Measurements from ENCODE around the gene IL25.
A peak's percentile ranks its signal among the peaks of the same experiment; 100 is the strongest.
"Not testable (repeated sequence)": the region's sequence is repeated elsewhere in the genome, so short reads cannot be mapped to it uniquely, and the experiment has no call there.

IL25 gene

DNA sequence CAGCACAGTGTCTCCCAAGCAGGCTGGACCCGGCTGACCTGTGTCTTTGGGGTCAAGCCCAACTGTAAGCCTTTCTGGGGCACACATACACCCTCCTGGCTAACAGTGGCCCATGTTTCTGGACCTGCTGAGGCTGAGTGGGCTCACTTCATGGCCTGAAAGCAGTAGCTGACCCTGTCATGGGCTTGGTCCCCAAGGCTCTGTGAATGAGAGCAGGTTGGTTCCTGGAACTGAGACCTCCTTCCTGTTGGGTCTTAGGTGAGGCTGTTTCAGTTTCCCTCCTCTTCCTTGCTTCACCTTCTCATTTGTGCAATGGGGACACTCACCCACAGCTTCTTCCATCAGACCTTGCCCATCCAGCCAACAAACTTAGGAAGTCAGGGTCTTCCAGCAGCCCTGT lies 744 bp upstream of the IL25 start:
- no peak for DNase-seq (ENCODE audit: low read depth in 2 of 3, low spot score in 2 of 3)

DNA sequence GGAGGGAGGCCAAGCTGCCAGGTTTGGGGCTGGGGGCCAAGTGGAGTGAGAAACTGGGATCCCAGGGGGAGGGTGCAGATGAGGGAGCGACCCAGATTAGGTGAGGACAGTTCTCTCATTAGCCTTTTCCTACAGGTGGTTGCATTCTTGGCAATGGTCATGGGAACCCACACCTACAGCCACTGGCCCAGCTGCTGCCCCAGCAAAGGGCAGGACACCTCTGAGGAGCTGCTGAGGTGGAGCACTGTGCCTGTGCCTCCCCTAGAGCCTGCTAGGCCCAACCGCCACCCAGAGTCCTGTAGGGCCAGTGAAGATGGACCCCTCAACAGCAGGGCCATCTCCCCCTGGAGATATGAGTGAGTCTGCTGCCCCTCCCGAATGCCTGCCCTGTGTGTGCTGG lies 432 bp downstream of the IL25 start:
- no peak for DNase-seq (ENCODE audit: low read depth in 2 of 3, low spot score in 2 of 3)

DNA sequence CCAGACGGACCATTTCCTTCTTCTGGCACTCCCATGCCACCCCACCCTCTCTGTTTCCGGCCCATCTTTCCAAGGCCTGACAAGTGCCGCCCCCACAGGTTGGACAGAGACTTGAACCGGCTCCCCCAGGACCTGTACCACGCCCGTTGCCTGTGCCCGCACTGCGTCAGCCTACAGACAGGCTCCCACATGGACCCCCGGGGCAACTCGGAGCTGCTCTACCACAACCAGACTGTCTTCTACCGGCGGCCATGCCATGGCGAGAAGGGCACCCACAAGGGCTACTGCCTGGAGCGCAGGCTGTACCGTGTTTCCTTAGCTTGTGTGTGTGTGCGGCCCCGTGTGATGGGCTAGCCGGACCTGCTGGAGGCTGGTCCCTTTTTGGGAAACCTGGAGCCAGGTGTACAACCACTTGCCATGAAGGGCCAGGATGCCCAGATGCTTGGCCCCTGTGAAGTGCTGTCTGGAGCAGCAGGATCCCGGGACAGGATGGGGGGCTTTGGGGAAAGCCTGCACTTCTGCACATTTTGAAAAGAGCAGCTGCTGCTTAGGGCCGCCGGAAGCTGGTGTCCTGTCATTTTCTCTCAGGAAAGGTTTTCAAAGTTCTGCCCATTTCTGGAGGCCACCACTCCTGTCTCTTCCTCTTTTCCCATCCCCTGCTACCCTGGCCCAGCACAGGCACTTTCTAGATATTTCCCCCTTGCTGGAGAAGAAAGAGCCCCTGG lies 3.1 kb downstream of the IL25 start:
- no peak for DNase-seq (ENCODE audit: low read depth in 2 of 3, low spot score in 2 of 3)

- no peak for DNase-seq (ENCODE audit: low read depth in 2 of 3, low spot score in 2 of 3)
Measured at GRCh38 chr14:23376482-23377197, 4.0 kb downstream of the IL25 start, which contains the start of gene CMTM5. Gene CMTM5 (plus strand): TSS chr14:23377046. CDS start chr14:23377252, 206 bp downstream.

- DNase-seq (ENCODE audit: low read depth in 2 of 3, low spot score in 2 of 3): no peak
Measured at GRCh38 chr14:23377198-23377550, 4.6 kb downstream of the IL25 start.

- no peak for DNase-seq (ENCODE audit: low read depth in 2 of 3, low spot score in 2 of 3)
Measured at GRCh38 chr14:23377573-23378563, 5.3 kb downstream of the IL25 start.

GRCh38 chr14:23378612-23379220 lies 6.1 kb downstream of the IL25 start:
- DNase-seq (ENCODE audit: low read depth in 2 of 3, low spot score in 2 of 3): no peak

DNA sequence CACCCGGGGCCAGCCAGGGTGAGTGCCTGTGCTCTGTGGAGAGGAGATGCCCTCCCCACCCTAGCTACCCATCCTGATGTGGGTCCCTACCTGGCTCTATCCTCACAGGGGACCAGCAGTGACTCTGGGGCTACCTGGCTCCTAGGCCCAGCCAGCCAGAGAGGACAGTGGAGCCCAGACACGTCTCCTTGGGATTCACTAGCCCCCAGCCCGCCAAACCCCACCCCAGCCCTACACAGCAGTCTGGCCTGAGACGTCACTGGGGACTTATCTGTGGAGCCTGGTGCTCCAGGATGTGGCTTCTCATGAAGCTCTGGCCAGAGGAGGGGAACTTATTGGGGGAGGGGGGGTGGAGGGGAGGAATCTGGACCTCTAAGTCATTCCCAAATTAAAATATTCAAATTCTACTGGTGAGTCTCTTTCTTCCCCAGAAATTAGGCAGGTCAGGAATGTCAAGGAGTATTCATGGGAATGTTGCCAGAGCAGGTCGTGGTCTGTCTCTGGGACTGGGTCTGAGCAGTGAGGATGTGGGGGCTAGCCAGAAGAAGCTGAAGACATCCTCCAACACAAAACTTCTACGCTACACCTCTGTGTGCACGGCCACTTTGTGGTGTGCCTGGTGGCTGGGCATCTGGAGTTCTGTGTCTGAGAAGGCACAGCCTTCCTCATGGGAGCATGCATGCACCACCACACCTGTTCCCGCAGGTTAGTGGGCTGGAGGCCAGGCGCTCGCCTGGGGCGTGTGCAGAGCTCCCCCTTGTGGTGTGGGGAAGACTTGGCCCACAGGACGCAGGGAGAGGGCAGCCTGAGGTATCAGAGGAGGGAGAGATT lies 7.0 kb downstream of the IL25 start:
- DNase-seq (ENCODE audit: low read depth in 2 of 3, low spot score in 2 of 3): peak; percentile 14 to 47 (median 35)

- DNase-seq (ENCODE audit: low read depth in 2 of 3, low spot score in 2 of 3): no peak
Measured at GRCh38 chr14:23380197-23380914, 7.7 kb downstream of the IL25 start.

- DNase-seq (ENCODE audit: low read depth in 2 of 3, low spot score in 2 of 3): no peak
Measured at GRCh38 chr14:23380976-23381375, 8.4 kb downstream of the IL25 start.

DNA sequence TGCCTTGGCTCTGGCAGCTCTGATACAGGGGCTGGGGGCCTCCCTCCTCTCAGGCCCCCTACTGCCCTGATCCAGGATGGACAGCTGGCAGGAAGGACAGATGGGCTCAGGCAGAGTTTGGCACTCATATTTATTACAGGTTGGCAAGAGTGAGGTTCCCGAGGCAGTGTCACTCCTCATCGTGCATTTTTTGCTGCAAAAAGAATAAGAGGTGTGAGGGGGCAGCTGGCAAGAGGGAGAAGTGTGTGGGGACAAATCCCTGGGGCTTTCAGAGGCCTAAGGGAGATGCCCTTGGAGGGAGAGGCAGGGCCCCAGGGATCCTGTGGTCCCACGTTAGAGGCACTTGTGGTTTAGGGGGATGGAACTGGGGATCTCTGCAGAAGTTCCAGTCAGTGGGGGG lies 9.3 kb downstream of the IL25 start:
- DNase-seq (ENCODE audit: low read depth in 2 of 3, low spot score in 2 of 3): no peak

- no peak for DNase-seq (ENCODE audit: low read depth in 2 of 3, low spot score in 2 of 3)
Measured at GRCh38 chr14:23382276-23382675, 9.7 kb downstream of the IL25 start.

DNA sequence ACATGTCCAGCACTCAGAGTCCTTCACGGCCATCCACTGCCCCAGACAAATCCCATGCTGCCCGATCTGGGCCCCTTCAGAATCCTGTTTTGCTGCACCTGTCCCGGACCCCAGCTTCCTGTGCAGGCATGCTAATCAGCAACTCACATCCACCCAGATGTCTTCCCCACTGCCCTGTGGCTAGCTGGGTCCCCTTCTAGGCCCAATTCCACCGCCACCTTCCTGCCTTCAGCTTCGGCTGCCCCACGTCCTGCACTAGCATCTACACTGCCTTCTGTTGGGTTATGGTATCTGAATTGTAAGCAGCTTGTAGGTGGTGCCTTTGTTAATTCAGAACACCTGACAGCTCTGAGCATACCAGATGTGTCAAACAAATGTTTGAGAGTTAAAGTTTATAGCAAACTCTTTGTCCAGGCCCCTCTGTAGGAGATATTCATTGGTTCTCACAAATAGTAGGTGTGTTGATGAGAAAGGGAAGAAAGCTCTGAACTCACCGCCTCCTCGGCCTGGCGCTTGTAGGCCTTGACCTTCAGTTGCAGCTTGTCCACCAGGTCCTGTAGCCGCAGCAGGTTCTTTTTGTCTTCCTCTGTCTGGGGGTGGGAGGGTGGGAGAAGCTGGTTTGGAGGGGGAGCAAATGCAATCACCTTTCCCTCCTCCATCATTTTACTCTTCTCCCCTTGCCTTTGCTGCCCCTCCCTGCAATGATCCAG lies 10.3 kb downstream of the IL25 start:
- no peak for DNase-seq (ENCODE audit: low read depth in 2 of 3, low spot score in 2 of 3)

GRCh38 chr14:23384364-23385080 lies 11.9 kb downstream of the IL25 start:
- no peak for DNase-seq (ENCODE audit: low read depth in 2 of 3, low spot score in 2 of 3)

- no peak for DNase-seq (ENCODE audit: low read depth in 2 of 3, low spot score in 2 of 3)
Measured at GRCh38 chr14:23385244-23385641, 12.6 kb downstream of the IL25 start.

DNA sequence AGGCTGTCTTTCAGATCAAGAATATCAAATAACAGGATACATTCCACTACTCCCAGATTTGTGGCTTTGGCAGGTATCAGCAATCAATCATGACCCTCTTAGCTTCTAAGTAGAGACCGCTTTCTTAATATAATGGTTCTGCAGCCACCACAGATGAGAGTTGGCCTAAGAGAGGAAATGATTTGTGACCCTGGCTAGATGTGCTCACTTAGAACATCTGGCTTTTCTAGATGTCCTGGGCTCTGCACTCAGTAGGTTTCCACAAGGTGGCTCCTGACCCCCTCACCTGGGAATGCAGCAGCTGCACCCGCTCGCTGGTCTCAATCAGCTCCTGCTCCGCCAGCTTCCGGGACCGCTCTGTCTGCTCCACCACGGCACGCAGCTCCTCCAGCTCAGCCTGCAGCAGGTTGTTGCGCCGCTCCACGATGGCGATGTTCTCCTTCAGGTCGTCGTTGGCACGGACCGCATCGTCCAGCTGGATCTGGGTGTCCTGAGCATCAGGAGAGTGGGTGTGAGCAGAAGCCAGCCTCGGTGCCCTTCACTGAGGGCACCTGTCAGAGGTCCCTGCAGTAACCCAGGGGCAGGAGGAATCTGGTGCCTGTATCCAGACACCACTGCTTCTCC lies 13.1 kb downstream of the IL25 start:
- DNase-seq (ENCODE audit: low read depth in 2 of 3, low spot score in 2 of 3): no peak

- not testable (repeated sequence) for DNase-seq (ENCODE audit: low read depth in 2 of 3, low spot score in 2 of 3)
Measured at GRCh38 chr14:23386266-23386657, 13.7 kb downstream of the IL25 start.

GRCh38 chr14:23386999-23387398 lies 14.4 kb downstream of the IL25 start:
- no peak for DNase-seq (ENCODE audit: low read depth in 2 of 3, low spot score in 2 of 3)

Data from activated CD8-positive, alpha-beta memory T cell treated with anti-CD3 and anti-CD28 coated beads for 48 hours (primary cell).